Measurements from ENCODE around the gene SBF2.

DNA sequence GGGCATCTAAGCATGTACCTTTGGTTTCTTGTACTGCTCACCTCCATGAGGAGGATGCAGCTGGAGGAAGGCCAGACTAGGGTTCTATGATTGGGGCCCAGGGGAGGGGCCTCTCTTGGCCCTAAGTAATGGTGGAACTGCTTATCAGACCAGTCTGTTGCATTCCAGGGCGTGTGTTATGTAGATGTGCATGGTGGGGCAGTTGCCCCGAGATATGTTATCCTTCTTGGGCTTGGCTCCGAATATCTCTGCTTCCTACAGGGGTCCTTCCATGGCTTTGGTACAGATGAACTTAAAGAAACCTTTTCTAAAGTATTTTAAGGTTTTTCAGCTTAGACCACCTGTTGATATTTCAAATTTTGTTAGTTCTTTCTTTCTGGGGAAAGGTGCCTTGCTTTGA, 504.1 kb downstream of the SBF2 start:
- TF ChIP-seq CTCF (IDR thresholded peaks at IDR 0.05; ENCODE audit: low read length): no peak
- no peak for TF ChIP-seq EZH2 (IDR thresholded peaks at IDR 0.05; ENCODE audit: borderline replicate concordance, low read length)

Measured in OCI-LY1 (cell line).